VCaP (cell line): ENCODE results near the gene MAP3K5.

Source experiments
- H3K27ac ChIP-seq: fragments of 450-650 bp; 2 replicates; pipeline ENCODE4 v1.5.1; 2017
- TF ChIP-seq, protein P1 (sequence below): fragments of 450-650 bp; conservative IDR thresholded peaks from 2 replicates; pipeline ENCODE4 v1.5.1; 2017; ENCODE audit warnings: mild to moderate bottlenecking, moderate library complexity

The MAP3K5 gene

GRCh38 chr6:136672144-136672543, 120.1 kb downstream of the MAP3K5 start:
- no peak overlapping the region for H3K27ac ChIP-seq
- TF ChIP-seq, protein P1, sequence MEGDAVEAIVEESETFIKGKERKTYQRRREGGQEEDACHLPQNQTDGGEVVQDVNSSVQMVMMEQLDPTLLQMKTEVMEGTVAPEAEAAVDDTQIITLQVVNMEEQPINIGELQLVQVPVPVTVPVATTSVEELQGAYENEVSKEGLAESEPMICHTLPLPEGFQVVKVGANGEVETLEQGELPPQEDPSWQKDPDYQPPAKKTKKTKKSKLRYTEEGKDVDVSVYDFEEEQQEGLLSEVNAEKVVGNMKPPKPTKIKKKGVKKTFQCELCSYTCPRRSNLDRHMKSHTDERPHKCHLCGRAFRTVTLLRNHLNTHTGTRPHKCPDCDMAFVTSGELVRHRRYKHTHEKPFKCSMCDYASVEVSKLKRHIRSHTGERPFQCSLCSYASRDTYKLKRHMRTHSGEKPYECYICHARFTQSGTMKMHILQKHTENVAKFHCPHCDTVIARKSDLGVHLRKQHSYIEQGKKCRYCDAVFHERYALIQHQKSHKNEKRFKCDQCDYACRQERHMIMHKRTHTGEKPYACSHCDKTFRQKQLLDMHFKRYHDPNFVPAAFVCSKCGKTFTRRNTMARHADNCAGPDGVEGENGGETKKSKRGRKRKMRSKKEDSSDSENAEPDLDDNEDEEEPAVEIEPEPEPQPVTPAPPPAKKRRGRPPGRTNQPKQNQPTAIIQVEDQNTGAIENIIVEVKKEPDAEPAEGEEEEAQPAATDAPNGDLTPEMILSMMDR: no peak

DNA sequence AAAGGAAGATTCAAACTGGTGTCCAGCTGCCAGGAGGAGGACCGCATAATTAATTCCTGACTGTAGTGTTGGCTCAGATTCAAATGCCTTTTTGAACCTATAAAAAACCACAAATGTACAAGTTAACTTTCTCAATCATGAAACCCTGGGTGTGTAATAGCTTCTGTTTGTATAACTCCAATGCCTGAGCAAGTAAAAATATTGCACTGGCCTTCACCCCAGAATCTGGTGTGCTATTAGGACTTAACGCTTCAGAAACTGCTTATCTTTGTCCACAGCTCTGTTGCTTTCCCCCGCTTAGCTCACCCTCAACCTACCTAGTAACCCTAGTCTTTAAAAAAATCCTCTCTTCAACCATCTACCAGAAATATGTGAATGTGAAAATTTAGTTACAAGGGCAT, 123.0 kb downstream of the MAP3K5 start:
- no peak overlapping the region for H3K27ac ChIP-seq
- TF ChIP-seq, protein P1: no peak

GRCh38 chr6:136668571-136668970, 123.7 kb downstream of the MAP3K5 start:
- no peak overlapping the region for H3K27ac ChIP-seq
- TF ChIP-seq, protein P1: no peak

GRCh38 chr6:136666041-136666440, 126.2 kb downstream of the MAP3K5 start:
- H3K27ac ChIP-seq: no peak overlapping the region
- TF ChIP-seq, protein P1: no peak

- no peak overlapping the region for H3K27ac ChIP-seq
- TF ChIP-seq, protein P1: no peak
Measured at GRCh38 chr6:136662347-136663237, 129.7 kb downstream of the MAP3K5 start.

DNA sequence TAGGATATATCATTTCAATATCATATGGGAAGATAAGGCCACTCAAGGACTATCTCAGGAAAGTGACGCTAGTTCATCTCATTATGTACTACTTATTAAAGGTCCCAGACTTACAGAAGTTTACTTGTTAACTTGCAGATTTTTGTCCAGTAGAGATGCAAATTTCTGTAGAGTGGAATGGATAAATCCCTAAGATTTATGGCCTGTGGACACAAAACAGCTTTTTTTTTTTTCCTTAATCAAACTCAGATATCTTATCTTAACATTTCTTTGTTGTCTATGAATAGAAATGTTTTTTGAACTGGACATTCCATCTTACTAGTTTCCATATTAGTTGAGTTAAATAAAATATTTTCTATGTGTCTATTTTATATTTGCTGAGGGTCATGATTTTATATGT, 131.6 kb downstream of the MAP3K5 start:
- TF ChIP-seq, protein P1: no peak
- no peak overlapping the region for H3K27ac ChIP-seq

GRCh38 chr6:136659991-136660499, 132.2 kb downstream of the MAP3K5 start:
- no peak overlapping the region for H3K27ac ChIP-seq
- TF ChIP-seq, protein P1: no peak
